ENCODE data around the gene PFKL. TPM values are rescaled to one million over a fixed set of nuclear protein-coding genes. Genes with fewer than 3 reads are reported as not detected.

PFKL gene
- total RNA-seq, 2 donors from 2014 or later, result 99.4 to 235 TPM

DNA sequence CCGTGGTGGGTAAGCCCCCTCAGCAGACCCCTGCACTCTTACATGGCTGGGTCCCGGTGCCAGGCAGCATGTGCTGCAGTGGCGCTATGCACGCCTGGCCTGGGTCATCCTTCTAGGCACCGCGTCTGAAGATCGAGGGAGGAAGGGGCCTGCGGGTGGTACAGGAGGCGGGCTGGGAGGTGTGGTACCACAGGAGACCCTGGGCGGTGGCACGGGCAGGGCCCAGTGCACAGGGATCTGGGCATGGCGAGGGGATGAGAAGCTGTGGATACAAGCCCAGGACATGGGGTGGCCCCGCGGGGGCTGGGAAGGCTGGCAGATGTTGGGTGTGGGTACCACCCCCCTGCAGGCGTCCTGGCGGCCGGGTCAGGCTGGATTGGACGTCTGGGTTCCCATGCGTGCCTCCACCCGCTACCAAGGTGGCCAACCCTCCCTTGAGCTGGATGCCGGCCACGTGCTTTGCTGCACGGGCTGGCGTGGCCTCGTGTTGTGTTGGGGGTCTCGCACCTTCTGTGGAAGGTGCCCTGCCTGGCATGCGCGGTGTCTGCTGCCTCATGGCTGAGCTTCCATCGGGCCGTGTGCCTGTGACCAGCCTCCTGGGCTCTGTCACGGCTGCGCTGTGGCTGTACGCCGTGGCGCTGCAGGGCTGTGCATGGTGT is 19.7 kb downstream of the PFKL start:
- TF ChIP-seq POLR2A (IDR thresholded peaks at IDR 0.05), result no peak
- TF ChIP-seq POLR2AphosphoS5 (IDR thresholded peaks at IDR 0.05), result no peak
- TF ChIP-seq, protein P1, sequence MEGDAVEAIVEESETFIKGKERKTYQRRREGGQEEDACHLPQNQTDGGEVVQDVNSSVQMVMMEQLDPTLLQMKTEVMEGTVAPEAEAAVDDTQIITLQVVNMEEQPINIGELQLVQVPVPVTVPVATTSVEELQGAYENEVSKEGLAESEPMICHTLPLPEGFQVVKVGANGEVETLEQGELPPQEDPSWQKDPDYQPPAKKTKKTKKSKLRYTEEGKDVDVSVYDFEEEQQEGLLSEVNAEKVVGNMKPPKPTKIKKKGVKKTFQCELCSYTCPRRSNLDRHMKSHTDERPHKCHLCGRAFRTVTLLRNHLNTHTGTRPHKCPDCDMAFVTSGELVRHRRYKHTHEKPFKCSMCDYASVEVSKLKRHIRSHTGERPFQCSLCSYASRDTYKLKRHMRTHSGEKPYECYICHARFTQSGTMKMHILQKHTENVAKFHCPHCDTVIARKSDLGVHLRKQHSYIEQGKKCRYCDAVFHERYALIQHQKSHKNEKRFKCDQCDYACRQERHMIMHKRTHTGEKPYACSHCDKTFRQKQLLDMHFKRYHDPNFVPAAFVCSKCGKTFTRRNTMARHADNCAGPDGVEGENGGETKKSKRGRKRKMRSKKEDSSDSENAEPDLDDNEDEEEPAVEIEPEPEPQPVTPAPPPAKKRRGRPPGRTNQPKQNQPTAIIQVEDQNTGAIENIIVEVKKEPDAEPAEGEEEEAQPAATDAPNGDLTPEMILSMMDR (IDR thresholded peaks at IDR 0.05), result no peak
- intact Hi-C loops (cut with DNase I), result no loop called here
- Histone ChIP-seq H3K9me3 (no peaks in the 10 kb centered on the region), H3K4me1 (replicated peaks) (no peaks in the 10 kb centered on the region), H3K36me3 (peaks cover 8 to 14% of the 10 kb centered on the region in 2 donors), H3K4me3 (no peak overlapping the region), H3K27ac (no peak overlapping the region), H3K27me3 (replicated peaks; ENCODE audit: insufficient read depth) (no peaks in the 10 kb centered on the region)
- DNase-seq (ENCODE audit: low spot score), result no peak
- WGBS, result 93% methylated on average over 35 of the region's 35 CpGs

DNA sequence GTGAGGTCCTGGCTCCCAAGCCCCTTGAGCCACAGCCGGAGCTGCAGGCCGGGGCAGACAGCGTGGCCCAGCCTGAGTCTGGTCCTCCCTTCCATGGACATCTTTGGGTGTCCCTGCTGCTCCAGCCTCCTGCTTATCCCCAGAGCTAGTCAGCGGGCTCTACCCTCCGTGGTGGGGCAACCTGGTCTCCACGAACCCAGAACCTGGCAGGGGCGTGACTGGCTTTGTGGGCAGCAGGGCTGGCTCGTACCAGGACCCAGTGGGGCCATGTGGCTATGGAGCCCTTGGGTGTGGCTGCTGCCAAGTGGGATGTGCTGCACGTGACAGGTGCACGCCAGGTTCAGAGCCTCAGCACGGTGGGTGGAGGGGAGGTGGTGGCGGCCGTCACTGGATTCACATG is 21.0 kb downstream of the PFKL start:
- H3K27ac ChIP-seq, result no peak overlapping the region
- no peak for DNase-seq (ENCODE audit: low spot score)
- no peaks in the 10 kb centered on the region for H3K27me3 ChIP-seq (replicated peaks; ENCODE audit: insufficient read depth)
- 93% methylated on average over 13 of the region's 13 CpGs for WGBS
- no peaks in the 10 kb centered on the region for H3K9me3 ChIP-seq
- no peaks in the 10 kb centered on the region for H3K4me1 ChIP-seq (replicated peaks)
- TF ChIP-seq, protein P1 (IDR thresholded peaks at IDR 0.05), result no peak
- TF ChIP-seq POLR2A (IDR thresholded peaks at IDR 0.05) (no peak), POLR2AphosphoS5 (IDR thresholded peaks at IDR 0.05) (no peak)
- H3K4me3 ChIP-seq, result no peak overlapping the region
- peaks cover 8 to 14% of the 10 kb centered on the region in 2 donors for H3K36me3 ChIP-seq
- intact Hi-C loops (cut with DNase I), result no loop called here

DNA sequence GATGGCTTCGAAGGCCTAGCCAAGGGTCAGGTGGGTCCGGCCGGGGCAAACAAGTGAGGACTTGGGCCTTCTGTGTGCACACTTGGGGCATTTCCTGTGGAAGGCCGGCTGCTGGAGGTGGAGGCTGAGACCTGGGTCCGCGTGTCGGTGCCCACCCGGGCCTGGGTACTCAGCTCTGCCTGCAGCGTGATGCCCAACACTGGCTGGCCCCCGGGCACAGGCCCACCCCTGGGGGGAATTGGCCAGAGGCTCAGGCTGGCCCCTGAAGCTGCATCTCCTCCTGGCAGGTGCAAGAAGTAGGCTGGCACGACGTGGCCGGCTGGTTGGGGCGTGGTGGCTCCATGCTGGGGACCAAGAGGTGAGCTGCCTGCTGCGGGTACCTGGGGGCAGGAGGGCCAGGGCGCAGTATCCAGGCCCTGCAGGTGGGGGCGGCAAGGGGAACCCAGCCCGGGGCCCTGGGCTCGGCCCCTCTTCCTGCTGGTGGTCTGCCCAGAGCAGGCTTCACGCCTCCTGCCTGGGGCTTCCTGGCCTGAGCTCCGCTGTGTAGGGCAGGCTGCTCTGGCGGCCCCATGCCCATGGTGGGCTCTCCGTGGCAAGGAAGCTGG is 22.1 kb downstream of the PFKL start:
- H3K27ac ChIP-seq, result no peak overlapping the region
- DNase-seq (ENCODE audit: low spot score), result no peak
- WGBS, result 93% methylated on average over 13 of the region's 23 CpGs
- no peaks in the 10 kb centered on the region for H3K9me3 ChIP-seq
- intact Hi-C loops (cut with DNase I), result no loop called here
- no peak for TF ChIP-seq POLR2AphosphoS5 (IDR thresholded peaks at IDR 0.05)
- TF ChIP-seq POLR2A (IDR thresholded peaks at IDR 0.05), result no peak
- H3K4me1 ChIP-seq (replicated peaks), result no peaks in the 10 kb centered on the region
- H3K4me3 ChIP-seq, result no peak overlapping the region
- H3K36me3 ChIP-seq, result peaks cover 8 to 14% of the 10 kb centered on the region in 2 donors
- no peaks in the 10 kb centered on the region for H3K27me3 ChIP-seq (replicated peaks; ENCODE audit: insufficient read depth)

DNA sequence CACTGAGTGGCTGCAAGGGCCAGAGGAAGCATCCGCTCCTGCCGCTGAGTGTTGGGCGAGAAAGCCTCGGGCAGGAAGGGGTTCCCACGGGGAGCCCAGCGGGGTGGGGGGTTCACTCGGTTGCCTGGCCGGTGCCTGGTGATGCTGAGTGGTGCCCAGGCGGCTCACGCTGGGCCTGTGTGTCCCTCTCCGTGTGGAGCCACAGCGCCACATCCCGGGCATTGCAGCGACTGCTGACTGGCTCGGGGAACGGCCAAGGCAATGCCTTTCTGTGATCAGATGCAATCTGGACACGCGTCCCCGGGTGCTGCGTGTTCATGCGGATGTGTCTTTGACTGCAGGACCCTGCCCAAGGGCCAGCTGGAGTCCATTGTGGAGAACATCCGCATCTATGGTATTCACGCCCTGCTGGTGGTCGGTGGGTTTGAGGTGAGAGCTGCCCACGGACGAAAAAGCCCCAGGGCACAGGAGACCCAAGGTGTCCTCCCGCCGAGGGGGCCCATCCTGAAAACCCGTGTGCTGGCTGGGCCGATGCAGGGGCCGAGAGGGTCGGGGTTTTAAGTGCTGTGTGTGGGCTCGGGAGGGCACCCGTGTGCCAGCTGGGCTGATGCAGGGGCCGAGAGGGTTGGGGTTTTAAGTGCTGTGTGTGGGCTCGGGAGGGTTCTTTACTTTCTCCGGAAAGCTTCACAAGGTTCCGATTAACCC is 22.9 kb downstream of the PFKL start:
- WGBS, result 88% methylated on average over 38 of the region's 38 CpGs
- H3K4me1 ChIP-seq (replicated peaks), result no peaks in the 10 kb centered on the region
- TF ChIP-seq POLR2AphosphoS5 (IDR thresholded peaks at IDR 0.05) (no peak), POLR2A (IDR thresholded peaks at IDR 0.05) (no peak)
- TF ChIP-seq, protein P1 (IDR thresholded peaks at IDR 0.05), result no peak
- no peak overlapping the region for H3K27ac ChIP-seq
- intact Hi-C loops (cut with DNase I), result no loop called here
- no peaks in the 10 kb centered on the region for H3K9me3 ChIP-seq
- peaks cover 8 to 14% of the 10 kb centered on the region in 2 donors for H3K36me3 ChIP-seq
- no peak for DNase-seq (ENCODE audit: low spot score)
- H3K27me3 ChIP-seq (replicated peaks; ENCODE audit: insufficient read depth), result no peaks in the 10 kb centered on the region
- H3K4me3 ChIP-seq, result no peak overlapping the region

DNA sequence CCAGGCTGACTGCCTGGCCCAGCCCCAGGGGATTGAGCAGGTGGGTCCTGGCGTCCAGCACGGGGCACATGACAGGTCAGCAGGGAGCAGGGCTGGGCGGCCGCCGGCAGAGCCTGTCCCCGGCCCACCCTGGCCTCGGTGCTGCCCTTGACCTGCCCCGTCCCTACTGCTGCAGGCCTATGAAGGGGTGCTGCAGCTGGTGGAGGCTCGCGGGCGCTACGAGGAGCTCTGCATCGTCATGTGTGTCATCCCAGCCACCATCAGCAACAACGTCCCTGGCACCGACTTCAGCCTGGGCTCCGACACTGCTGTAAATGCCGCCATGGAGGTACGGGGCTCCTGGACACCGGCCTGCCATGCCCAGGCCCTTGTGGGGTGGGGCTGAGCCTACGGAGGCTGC is 23.7 kb downstream of the PFKL start:
- Histone ChIP-seq H3K4me1 (replicated peaks) (no peaks in the 10 kb centered on the region), H3K27ac (no peak overlapping the region), H3K36me3 (peaks cover 8 to 14% of the 10 kb centered on the region in 2 donors), H3K4me3 (no peak overlapping the region), H3K9me3 (no peaks in the 10 kb centered on the region), H3K27me3 (replicated peaks; ENCODE audit: insufficient read depth) (no peaks in the 10 kb centered on the region)
- TF ChIP-seq POLR2A (IDR thresholded peaks at IDR 0.05), result no peak
- TF ChIP-seq, protein P1 (IDR thresholded peaks at IDR 0.05), result no peak
- TF ChIP-seq POLR2AphosphoS5 (IDR thresholded peaks at IDR 0.05), result no peak
- intact Hi-C loops (cut with DNase I), result no loop called here
- no peak for DNase-seq (ENCODE audit: low spot score)
- WGBS, result 88% methylated on average over 20 of the region's 20 CpGs
